Loucy (cell line): ENCODE results near the gene OR1E1.
"Not testable (repeated sequence)": the region's sequence is repeated elsewhere in the genome, so short reads cannot be mapped to it uniquely, and the experiment has no call there.

Experiments used
- H2AFZ ChIP-seq: fragments of 200-600 bp; sonication (generic); 2 replicates; pipeline ENCODE4 v1.6.0; 2016; ENCODE audit warnings: antibody characterized with exemption, mild to moderate bottlenecking, low read length, moderate library complexity
- H3F3A ChIP-seq: fragments of 200-600 bp; 2 replicates; pipeline ENCODE4 v1.6.0; 2016; ENCODE audit warnings: antibody characterized with exemption, low read depth, mild to moderate bottlenecking
- H3K27me3 ChIP-seq: fragments of 200-600 bp; sonication (generic); 2 replicates; pipeline ENCODE4 v1.6.1; 2014; ENCODE audit warnings: low read length, mild to moderate bottlenecking; ENCODE audit not compliant: insufficient read depth, poor library complexity, severe bottlenecking
- H3K36me3 ChIP-seq: fragments of 200-600 bp; sonication (generic); 2 replicates; pipeline ENCODE4 v1.6.1; 2016; ENCODE audit warnings: low read length; ENCODE audit not compliant: insufficient read depth
- H3K4me1 ChIP-seq: fragments of 200-600 bp; sonication (generic); 2 replicates; pipeline ENCODE4 v1.5.1; 2014; ENCODE audit warnings: low read length, mild to moderate bottlenecking; ENCODE audit not compliant: insufficient read depth, poor library complexity, severe bottlenecking
- H3K4me2 ChIP-seq: fragments of 200-600 bp; sonication (generic); 2 replicates; pipeline ENCODE4 v1.6.0; 2014; ENCODE audit warnings: antibody characterized with exemption, low read length, low read depth, mild to moderate bottlenecking; ENCODE audit not compliant: poor library complexity, severe bottlenecking
- H3K4me3 ChIP-seq: fragments of 200-600 bp; sonication (generic); 2 replicates; pipeline ENCODE4 v1.5.1; 2014; ENCODE audit warnings: low read length, mild to moderate bottlenecking, mixed read lengths; ENCODE audit not compliant: poor library complexity, severe bottlenecking
- H3K79me2 ChIP-seq: fragments of 200-600 bp; sonication (generic); 2 replicates; pipeline ENCODE4 v1.6.1; 2014; ENCODE audit warnings: low read length; ENCODE audit not compliant: insufficient read depth
- H3K9ac ChIP-seq: fragments of 200-600 bp; sonication (generic); 2 replicates; pipeline ENCODE4 v1.6.0; 2014; ENCODE audit warnings: mild to moderate bottlenecking, low read depth, low read length, moderate library complexity; ENCODE audit not compliant: poor library complexity, severe bottlenecking
- H3K9me2 ChIP-seq: fragments of 200-600 bp; sonication (generic); replicated peaks from 2 replicates; pipeline ENCODE4 v1.6.1; 2016; ENCODE audit warnings: low read depth, low read length, mixed read lengths
- H3K9me3 ChIP-seq: fragments of 200-600 bp; sonication (generic); 2 replicates; pipeline ENCODE4 v1.6.1; 2014; ENCODE audit warnings: mild to moderate bottlenecking, antibody characterized with exemption, low read length, low read depth; ENCODE audit not compliant: insufficient read depth
- H4K20me1 ChIP-seq: fragments of 200-600 bp; sonication (generic); 2 replicates; pipeline ENCODE4 v1.6.0; 2014; ENCODE audit warnings: antibody characterized with exemption, low read length, mild to moderate bottlenecking; ENCODE audit not compliant: insufficient read depth, poor library complexity, severe bottlenecking
- EZH2phosphoT487 ChIP-seq: fragments of 200-600 bp; IDR thresholded peaks from 2 replicates; pipeline ENCODE4 v1.6.1; 2018; ENCODE audit warnings: antibody characterized with exemption, mild to moderate bottlenecking, moderate library complexity, borderline replicate concordance
- TF ChIP-seq, protein P1 (sequence below): fragments of 200-600 bp; sonication (generic); conservative IDR thresholded peaks from 2 replicates; pipeline ENCODE4 v1.5.1; 2014; ENCODE audit warnings: mild to moderate bottlenecking, antibody characterized with exemption, low read length

OR1E1 gene

DNA sequence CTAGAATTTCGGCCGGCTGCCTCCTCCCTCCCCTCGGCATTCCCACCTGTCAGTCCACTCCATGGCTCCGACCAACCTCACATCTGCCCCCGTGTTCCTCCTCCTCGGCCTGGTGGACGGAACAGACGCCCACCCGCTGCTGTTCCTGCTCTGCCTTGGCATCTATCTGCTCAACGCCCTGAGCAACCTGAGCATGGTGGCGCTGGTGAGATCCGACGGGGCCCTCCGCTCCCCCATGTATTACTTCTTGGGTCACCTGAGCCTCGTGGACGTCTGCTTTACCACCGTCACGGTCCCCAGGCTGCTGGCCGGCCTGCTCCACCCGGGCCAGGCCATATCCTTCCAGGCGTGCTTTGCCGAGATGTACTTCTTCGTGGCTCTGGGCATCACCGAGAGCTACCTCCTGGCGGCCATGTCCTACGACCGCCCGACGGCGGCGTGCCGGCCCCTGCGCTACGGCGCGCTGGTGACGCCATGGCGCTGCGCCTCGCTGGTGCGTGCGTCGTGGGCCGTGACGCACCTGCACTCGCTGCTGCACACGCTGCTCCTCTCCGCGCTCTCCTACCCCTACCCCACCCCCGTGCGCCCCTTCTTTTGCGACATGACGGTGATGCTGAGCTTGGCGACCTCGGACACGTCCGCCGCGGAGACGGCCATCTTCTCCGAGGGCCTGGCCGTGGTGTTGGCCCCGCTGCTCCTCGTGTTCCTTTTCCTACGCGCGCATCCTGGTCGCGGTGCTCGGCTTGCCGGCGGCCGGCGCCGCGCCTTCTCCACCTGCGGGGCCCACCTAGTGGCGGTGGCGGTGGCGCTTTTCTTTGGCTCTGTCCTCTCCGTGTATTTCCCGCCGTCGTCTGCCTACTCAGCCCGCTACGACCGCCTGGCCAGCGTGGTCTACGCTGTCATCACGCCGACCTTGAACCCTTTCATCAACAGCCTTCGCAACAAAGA, 12.1 kb downstream of the OR1E1 start, which contains the start of gene OR3A2:
OR3A2 (minus strand) TSS at position 440 of the 948 bp plus-strand sequence.
- H3K27me3 ChIP-seq = no peaks in the 10 kb centered on the region
- no peak within 1 kb of the TSS for H3K4me3 ChIP-seq
- TF ChIP-seq, protein P1, sequence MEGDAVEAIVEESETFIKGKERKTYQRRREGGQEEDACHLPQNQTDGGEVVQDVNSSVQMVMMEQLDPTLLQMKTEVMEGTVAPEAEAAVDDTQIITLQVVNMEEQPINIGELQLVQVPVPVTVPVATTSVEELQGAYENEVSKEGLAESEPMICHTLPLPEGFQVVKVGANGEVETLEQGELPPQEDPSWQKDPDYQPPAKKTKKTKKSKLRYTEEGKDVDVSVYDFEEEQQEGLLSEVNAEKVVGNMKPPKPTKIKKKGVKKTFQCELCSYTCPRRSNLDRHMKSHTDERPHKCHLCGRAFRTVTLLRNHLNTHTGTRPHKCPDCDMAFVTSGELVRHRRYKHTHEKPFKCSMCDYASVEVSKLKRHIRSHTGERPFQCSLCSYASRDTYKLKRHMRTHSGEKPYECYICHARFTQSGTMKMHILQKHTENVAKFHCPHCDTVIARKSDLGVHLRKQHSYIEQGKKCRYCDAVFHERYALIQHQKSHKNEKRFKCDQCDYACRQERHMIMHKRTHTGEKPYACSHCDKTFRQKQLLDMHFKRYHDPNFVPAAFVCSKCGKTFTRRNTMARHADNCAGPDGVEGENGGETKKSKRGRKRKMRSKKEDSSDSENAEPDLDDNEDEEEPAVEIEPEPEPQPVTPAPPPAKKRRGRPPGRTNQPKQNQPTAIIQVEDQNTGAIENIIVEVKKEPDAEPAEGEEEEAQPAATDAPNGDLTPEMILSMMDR = no peak
- TF ChIP-seq EZH2phosphoT487 = no peak
- no peaks in the 10 kb centered on the region for H3K79me2 ChIP-seq
- no peaks in the 10 kb centered on the region for H3K4me1 ChIP-seq
- no peak within 1 kb of the TSS for H3K9ac ChIP-seq
- H2AFZ ChIP-seq = no peak within 1 kb of the TSS
- no peaks in the 10 kb centered on the region for H3F3A ChIP-seq
- no peak within 1 kb of the TSS for H3K4me2 ChIP-seq
- H3K36me3 ChIP-seq = no peaks in the 10 kb centered on the region
- no peaks in the 10 kb centered on the region for H3K9me2 ChIP-seq
- no peaks in the 10 kb centered on the region for H4K20me1 ChIP-seq
- no peaks in the 10 kb centered on the region for H3K9me3 ChIP-seq

DNA sequence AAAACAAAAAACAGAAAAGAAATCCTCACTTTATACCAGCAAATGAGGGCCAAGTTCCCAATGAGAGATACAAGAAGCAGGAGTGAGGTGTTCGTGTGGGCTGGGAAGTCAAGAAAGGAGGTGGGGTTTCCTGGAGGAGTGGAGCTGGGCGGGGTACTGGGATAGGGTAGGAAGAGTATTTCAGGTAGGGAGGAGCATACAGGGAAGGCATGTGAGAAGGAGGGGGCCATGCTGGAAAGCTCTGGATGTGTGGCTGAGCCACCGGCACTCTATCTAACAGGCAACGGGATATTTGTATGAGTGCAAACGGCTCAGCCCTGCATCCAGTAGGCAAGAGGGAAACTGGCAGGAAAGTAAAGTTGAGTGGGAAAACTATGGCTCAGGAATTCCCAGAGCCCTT, 16.3 kb downstream of the OR1E1 start:
- H3K9me3 ChIP-seq = no peaks in the 10 kb centered on the region; the same call in 1 of the 2 replicates
- H3K36me3 ChIP-seq = no peaks in the 10 kb centered on the region
- H2AFZ ChIP-seq = no peak overlapping the region
- H4K20me1 ChIP-seq = no peaks in the 10 kb centered on the region
- no peaks in the 10 kb centered on the region for H3K79me2 ChIP-seq
- H3K4me2 ChIP-seq = no peak overlapping the region
- TF ChIP-seq, protein P1 = no peak
- TF ChIP-seq EZH2phosphoT487 = no peak
- no peaks in the 10 kb centered on the region for H3F3A ChIP-seq
- no peaks in the 10 kb centered on the region for H3K9me2 ChIP-seq
- H3K4me3 ChIP-seq = no peak overlapping the region
- no peaks in the 10 kb centered on the region for H3K4me1 ChIP-seq
- no peaks in the 10 kb centered on the region for H3K27me3 ChIP-seq
- H3K9ac ChIP-seq = no peak overlapping the region

DNA sequence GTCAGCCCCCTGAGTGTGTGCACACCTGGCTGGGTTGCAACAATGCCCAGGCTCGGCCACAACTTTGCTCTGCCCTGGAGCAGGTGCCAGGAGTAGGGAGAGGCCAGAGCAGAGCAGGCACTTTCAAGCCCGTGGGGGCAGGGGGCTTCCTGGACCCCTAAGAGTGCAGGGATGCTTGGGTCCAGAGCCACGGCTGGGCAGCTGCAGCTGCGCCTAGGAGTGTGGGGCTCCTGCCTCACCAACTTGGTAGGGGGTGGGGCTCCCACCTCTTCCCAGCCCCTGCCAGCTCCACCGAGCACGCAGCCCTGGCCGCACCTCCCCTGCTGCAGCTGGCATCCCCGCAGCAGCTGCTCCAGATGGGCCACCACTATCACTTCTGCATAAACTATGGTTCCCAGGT, 19.9 kb downstream of the OR1E1 start:
- Histone ChIP-seq H3K36me3 (no peaks in the 10 kb centered on the region), H3F3A (no peaks in the 10 kb centered on the region), H3K9me2 (no peaks in the 10 kb centered on the region), H3K4me2 (no peak overlapping the region), H4K20me1 (no peaks in the 10 kb centered on the region), H3K4me1 (no peaks in the 10 kb centered on the region), H2AFZ (no peak overlapping the region), H3K4me3 (no peak overlapping the region), H3K79me2 (no peaks in the 10 kb centered on the region), H3K27me3 (no peaks in the 10 kb centered on the region), H3K9ac (no peak overlapping the region), H3K9me3 (no peaks in the 10 kb centered on the region; the same call in 1 of the 2 replicates)
- TF ChIP-seq, protein P1 = no peak
- no peak for TF ChIP-seq EZH2phosphoT487

DNA sequence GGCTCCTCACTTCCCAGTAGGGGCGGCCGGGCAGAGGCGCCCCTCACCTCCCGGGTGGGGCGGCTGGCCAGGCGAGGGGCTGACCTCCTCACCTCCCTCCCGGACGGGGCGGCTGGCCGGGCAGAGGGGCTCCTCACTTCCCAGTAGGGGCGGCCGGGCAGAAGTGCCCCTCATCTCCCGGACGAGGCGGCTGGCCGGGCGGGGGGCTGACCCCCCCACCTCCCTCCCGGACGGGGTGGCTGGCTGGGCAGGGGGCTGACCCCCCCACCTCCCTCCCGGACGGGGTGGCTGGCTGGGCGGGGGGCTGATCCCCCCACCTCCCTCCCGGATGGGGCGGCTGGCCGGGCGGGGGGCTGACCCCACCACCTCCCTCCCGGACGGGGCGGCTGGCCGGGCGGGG, 27.0 kb downstream of the OR1E1 start:
- H3K79me2 ChIP-seq, H4K20me1 ChIP-seq, H3K9me2 ChIP-seq, H3F3A ChIP-seq, H3K9ac ChIP-seq, H3K4me2 ChIP-seq, H3K36me3 ChIP-seq, H2AFZ ChIP-seq, H3K4me3 ChIP-seq, H3K9me3 ChIP-seq, H3K4me1 ChIP-seq, H3K27me3 ChIP-seq: not testable (repeated sequence)
